K562 treated with DMSO at 1 percent for 12 hours (cell line): Measurements from ENCODE around the gene AACS. TPM values are rescaled to one million over a fixed set of nuclear protein-coding genes. Genes with fewer than 3 reads are reported as not detected.

Experiments used
- total RNA-seq: library from RNA; unstranded; fragments of 300-600 nt; gene quantifications from 2 replicates; pipeline ENCODE4 v1.2.3, GENCODE V29; 2022; ENCODE audit not compliant: insufficient read depth

The AACS gene
- total RNA-seq: 12.5 and 22.6 TPM in 2 replicates

DNA sequence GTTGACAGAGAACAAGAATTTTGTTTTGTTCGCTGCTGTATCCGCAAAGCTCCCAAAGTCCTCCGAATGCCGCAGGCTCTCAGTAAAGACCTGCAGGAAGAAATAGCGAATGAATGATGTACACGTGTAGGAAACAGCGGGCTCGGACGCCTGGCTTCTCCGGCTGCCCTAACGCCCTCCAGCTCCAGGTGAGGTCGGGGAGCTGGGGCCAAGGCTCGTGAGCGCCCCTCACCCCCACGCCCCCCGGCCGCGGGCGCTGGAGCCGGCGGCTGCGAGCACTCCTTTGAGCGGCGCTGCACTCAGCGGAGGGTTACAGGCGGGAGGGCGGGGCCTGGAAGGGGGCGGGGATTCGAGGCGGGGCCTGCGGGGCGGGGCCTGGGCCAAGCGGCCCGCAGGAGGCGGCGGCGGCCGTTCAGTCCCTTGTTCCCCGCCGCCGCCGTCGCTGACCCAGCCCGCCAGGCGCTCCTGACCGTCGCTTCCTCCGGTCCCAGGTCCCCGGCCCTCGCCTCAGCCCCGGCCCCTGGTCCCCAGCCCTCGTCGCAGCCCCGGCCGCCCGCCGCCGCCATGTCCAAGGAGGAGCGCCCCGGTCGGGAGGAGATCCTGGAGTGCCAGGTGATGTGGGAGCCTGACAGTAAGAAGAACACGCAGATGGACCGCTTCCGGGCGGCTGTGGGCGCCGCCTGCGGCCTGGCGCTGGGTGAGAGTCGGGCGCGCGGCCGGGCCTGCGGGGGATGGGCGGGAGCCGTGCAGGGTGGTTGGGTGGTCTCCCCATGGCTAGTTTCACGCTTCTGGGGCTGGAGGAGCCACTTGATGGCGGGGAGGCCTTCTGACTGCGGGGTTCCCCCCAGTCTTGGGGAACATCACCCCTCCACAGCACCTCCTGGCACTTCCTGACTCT, at the start of gene AACS:
TSS of gene AACS (plus strand) at position 415 of the 898 bp plus-strand sequence. CDS start at position 565, 150 bp downstream.

GRCh38 chr12:125185740-125186470, 120.7 kb downstream of the AACS start, which contains the start of gene TMEM132B:
TSS of gene TMEM132B (plus strand) at chr12:125186386.

Other genes with a start within 250 kb of the AACS start
- 45.0 and 63.4 TPM in 2 replicates for gene SCARB1, start 201.6 kb upstream of the AACS start, total RNA-seq
- 1,030 and 1,038 TPM in 2 replicates for gene UBC, start 150.8 kb upstream of the AACS start, total RNA-seq
- gene DHX37, start 76.3 kb upstream of the AACS start, total RNA-seq: 8.3 and 10.6 TPM in 2 replicates
- 5.5 and 11.9 TPM in 2 replicates for gene BRI3BP, start 71.8 kb upstream of the AACS start, total RNA-seq
- gene TMEM132B, start 121.0 kb downstream of the AACS start, total RNA-seq: 0.10 TPM in 1 of 2 replicates, not detected in the other